Smooth muscle cell of the brain vasculature (primary cell): ENCODE measurements around the gene PTPRM.
A peak's percentile ranks its signal among the peaks of the same experiment; 100 is the strongest.
"Not testable (repeated sequence)": the region's sequence is repeated elsewhere in the genome, so short reads cannot be mapped to it uniquely, and the experiment has no call there.

Source experiments
- DNase-seq: peaks from one replicate; pipeline ENCODE4 v3.0.0-alpha.2; 2012; ENCODE audit warnings: low read depth, low spot score

Gene PTPRM

DNA sequence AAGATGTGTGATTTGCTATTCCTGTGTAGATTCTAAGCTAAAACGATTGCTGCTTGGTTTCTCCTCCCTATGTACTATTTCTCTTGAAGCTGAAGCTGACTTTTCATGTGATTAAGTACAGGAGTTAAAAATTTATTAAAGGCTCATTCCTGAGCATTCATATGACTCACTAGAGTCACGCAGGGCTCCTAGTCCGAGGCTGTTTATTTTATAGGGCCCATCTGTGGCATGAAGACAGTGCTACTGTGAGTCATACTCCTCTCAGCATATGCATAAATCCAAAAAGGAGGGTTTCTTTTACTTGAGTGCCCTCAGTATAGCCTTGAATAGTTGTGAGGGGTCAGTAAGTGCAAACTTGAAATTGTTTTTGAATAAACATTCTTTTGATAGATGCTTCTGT, 378.8 kb downstream of the PTPRM start:
- peak; percentile 80 for DNase-seq

GRCh38 chr18:7946734-7947377, 379.7 kb downstream of the PTPRM start:
- no peak for DNase-seq

DNA sequence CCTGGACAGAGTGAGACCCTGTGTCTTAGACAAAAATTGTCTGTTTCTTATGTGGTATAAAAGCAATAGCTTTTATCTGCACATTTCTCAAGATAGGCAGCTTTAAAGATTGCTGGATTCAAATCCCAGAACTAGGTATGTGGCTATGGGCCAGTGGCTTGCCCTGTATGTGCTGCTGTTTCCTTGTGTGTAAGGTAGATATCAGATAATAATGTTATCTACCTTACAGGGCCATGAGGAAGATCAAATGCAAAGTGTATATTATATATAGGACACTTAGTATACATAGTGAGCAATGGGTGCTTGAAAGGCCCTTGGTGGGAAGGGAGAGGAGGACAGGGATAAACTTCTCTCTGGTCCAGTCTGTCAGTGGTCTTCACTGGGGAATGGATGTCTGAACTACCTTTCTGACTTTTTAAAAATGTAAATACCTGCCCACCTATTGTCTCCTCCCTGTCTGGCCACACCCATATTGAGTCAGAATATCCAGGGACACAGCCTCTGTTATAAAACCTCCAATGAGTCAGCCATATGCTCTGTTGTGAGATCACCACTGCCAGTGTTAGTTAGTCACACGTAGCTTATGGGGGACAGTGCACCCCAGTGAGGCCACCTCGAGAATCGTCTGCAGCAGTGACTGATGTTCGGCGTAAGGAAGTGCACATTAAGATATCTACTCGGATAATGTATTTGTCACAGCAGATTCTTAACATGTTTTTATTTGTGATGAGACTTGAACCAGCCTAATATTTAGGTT, 383.4 kb downstream of the PTPRM start:
- DNase-seq = no peak

DNA sequence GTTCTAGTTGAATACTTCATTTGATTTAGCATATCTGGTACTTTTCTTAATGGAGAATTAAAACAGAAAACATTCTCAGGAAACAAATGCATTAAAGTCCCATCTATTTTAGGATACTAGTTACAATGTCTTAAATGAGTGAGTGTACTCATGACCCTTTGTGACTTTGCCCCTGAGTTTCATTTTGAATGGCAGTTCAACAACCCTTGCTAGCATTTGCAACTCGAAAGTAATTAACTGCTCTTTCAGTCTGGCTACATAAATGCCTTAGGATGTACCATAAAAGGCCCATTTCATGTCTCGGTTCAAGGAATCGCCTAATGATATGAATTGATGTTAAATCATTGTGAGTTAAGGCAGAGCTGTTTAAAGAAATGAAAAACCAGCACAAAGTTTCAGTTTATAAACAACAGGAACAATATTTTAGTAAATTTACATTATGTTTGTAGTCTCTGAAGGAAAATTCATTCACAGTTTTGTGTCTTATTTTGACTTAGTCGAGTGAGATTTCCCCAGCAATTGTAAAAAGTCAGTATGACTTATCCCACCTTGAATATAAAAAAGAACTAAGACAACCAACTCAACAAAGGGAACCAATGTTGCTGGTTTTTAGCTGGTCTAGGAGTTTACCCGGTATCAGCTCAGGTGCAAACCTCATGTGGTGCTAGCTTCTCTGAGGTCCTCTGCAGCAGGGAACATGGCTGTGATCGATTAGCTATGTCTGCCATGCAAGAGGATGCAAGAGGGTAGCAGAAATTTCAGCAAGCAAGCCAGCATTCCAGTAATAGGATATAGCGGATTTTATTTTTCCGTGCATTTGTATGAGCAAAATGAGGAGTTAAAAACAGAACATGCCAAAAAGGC, 386.2 kb downstream of the PTPRM start:
- DNase-seq = no peak

GRCh38 chr18:7954238-7954637, 387.1 kb downstream of the PTPRM start:
- DNase-seq = no peak

- no peak for DNase-seq
Measured at GRCh38 chr18:7955175-7955574, 388.1 kb downstream of the PTPRM start.

DNA sequence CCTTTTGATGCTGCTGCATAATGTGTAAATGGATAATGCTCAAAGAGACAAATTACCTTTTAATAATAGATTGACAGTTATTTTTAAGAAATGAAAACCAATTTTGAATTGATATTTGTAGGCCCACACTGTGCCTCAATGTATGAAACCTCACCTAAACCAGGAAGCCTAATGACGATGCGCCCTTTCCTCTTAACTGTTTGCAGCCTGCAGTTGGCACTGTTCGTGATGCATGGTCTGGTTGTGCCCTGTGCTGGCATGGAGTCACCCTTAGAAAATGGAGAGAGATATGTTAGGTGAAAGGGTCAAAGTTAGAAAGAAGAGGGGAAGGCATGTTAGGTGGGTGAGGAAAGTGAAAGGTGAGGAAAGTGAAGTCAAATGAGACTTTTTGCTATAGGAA, 390.2 kb downstream of the PTPRM start:
- no peak for DNase-seq

GRCh38 chr18:7958081-7958896, 391.2 kb downstream of the PTPRM start:
- DNase-seq = no peak

- DNase-seq = no peak
Measured at GRCh38 chr18:7958897-7959146, 391.7 kb downstream of the PTPRM start.

DNA sequence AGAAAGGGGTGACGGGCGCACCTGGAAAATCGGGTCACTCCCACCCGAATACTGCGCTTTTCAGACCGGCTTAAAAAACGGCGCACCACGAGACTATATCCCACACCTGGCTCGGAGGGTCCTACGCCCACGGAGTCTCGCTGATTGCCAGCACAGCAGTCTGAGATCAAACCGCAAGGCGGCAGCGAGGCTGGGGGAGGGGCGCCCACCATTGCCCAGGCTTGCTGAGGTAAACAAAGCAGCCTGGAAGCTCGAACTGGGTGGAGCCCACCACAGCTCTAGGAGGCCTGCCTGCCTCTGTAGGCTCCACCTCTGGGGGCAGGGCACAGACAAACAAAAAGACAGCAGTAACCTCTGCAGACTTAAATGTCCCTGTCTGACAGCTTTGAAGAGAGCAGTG, 399.6 kb downstream of the PTPRM start:
- not testable (repeated sequence) for DNase-seq

DNA sequence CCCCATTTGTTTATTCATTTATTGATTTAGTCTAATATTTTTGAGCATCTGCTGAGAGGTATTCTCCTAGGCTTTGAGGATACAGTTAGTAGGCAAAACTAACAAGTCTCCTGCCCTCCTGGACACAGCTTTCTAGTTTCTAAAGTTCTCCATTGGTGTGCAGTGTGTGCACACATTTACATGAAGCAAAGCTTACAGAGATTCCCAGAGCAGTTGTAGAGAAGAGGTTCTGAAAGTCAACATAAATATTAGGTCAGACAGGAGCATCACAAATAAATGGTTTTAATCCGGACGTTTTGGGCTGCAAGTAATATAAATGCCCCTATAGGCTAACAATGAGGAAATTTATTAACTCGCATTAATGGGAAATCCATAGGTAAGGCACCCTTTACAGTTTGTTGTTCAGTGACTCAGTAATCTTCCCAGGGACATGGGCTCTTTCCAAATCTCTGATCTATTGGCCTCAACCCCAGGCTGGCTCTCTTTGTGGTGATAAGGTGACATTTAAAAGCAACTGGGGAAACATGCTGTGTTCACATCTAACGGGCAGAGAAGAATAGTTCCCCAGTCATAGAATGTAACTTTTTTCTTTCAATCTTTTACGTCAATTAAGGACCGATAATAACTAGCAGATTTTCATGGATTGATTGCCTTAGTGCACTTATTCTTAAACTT, 407.2 kb downstream of the PTPRM start:
- DNase-seq = no peak

GRCh38 chr18:7977897-7978296, 410.8 kb downstream of the PTPRM start:
- no peak for DNase-seq

- no peak for DNase-seq
Measured at GRCh38 chr18:7978834-7979233, 411.7 kb downstream of the PTPRM start.

GRCh38 chr18:7979714-7980113, 412.6 kb downstream of the PTPRM start:
- no peak for DNase-seq

- DNase-seq = no peak
Measured at GRCh38 chr18:7980136-7980535, 413.0 kb downstream of the PTPRM start.

GRCh38 chr18:7980656-7981055, 413.5 kb downstream of the PTPRM start:
- no peak for DNase-seq

DNA sequence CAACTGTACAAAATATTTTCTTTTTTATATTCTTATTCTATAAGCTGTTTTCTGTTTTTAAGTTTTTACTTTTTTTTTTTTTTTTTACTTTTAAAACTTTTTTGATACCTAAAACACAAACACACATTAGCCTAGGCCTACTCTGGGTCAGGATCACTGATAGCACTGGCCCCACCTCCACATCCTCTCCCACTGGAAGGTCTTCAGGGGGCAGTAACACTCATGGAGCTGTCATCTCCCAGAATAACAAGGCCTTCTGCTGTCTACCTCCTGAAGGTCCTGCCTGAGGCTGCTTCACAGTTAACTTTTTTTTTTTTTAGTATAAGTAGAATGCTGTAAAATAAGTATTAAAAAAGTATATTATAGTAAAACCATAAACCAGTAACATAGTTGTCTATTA, 415.1 kb downstream of the PTPRM start:
- DNase-seq = no peak

GRCh38 chr18:7987284-7987976, 420.3 kb downstream of the PTPRM start:
- peak; percentile 36 for DNase-seq

DNA sequence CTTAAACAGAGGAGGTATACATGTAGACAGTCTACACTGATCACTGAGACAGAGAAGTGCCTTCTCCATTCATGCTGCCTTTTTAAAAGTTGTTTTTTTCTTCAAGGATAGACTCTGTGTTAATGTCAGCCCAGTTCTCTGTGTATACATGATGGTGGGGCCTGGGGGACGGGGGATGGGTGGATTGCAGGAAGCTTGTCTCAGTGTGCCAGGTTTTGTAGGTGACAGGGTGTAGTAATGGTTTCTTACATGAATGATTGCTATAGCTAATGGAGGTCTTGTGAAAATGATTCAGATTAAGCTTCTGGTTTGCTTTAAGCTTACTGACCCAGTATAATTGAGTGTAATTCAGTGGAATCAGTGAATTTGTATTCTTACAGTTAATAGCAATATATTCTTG, 423.6 kb downstream of the PTPRM start:
- no peak for DNase-seq

- no peak for DNase-seq
Measured at GRCh38 chr18:8001711-8002301, 434.7 kb downstream of the PTPRM start.
